ENCODE data around the gene EMC9. TPM values are rescaled to one million over a fixed set of nuclear protein-coding genes. Genes with fewer than 3 reads are reported as not detected.

Gene EMC9
- total RNA-seq, 1 experiment from 2014 or later, result 42.0 TPM

DNA sequence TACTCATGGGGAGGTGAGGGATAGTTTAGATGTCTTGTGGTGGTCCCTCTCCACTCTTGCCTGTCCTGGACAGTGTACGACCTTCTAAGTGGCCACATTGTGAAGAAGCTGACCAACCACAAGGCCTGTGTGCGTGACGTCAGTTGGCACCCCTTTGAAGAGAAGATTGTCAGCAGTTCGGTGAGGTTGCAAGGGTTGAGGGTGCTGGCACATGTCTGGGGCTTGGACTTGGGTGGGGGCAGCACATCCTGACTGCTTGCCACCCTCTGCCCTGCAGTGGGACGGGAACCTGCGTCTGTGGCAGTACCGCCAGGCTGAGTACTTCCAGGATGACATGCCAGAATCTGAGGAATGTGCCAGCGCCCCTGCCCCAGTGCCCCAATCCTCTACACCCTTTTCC lies 18.5 kb downstream of the EMC9 start:
- no peaks in the 10 kb centered on the region for H3K4me1 ChIP-seq (ENCODE audit: control insufficient read depth in 1 of 2, insufficient read depth in 2 of 2, low read length in 2 of 2)
- no peaks in the 10 kb centered on the region for H3K9me2 ChIP-seq (ENCODE audit: insufficient read depth)
- CTCF ChIA-PET, result no interaction called here
- H3K4me3 ChIP-seq (replicated peaks in 1 of 2; ENCODE audit: low read depth in 1 of 2, low read length in 2 of 2), result no peak overlapping the region
- ATAC-seq (no peak), DNase-seq (ENCODE audit: low read depth, low spot score) (no peak)
- POLR2A ChIA-PET, result no interaction called here
- peaks cover 18 to 24% of the 10 kb centered on the region in 2 experiments for H3K36me3 ChIP-seq (ENCODE audit: control insufficient read depth in 1 of 2, insufficient read depth in 2 of 2, low read length in 2 of 2)
- BruUV-seq (replicated peaks), result no TSS peak
- RAD21 ChIA-PET (ENCODE audit: low non-redundant PET in 1 of 2, low total read pairs in 2 of 2, uncharacterized antibody in 2 of 2, unreplicated experiment in 2 of 2), result no interaction called here
- H3K9ac ChIP-seq (ENCODE audit: low read length), result no peak overlapping the region
- no peaks in the 10 kb centered on the region for H3K9me3 ChIP-seq (ENCODE audit: control insufficient read depth in 1 of 2, insufficient read depth in 1 of 2, low read depth in 1 of 2, low read length in 2 of 2)
- intact Hi-C loops (cut with micrococcal nuclease), result no loop called here
- no peak overlapping the region for H2AFZ ChIP-seq (ENCODE audit: low read depth, low read length, poor library complexity, severe bottlenecking)
- no peaks in the 10 kb centered on the region for H3K27me3 ChIP-seq (ENCODE audit: insufficient read depth, low read length)
- H4K20me1 ChIP-seq (ENCODE audit: insufficient read depth), result no peaks in the 10 kb centered on the region
- no peak for TF ChIP-seq RAD21 (IDR thresholded peaks at IDR 0.05; ENCODE audit: low read depth)
- no peak for TF ChIP-seq EZH2 (IDR thresholded peaks at IDR 0.05)
- TF ChIP-seq, protein P1, sequence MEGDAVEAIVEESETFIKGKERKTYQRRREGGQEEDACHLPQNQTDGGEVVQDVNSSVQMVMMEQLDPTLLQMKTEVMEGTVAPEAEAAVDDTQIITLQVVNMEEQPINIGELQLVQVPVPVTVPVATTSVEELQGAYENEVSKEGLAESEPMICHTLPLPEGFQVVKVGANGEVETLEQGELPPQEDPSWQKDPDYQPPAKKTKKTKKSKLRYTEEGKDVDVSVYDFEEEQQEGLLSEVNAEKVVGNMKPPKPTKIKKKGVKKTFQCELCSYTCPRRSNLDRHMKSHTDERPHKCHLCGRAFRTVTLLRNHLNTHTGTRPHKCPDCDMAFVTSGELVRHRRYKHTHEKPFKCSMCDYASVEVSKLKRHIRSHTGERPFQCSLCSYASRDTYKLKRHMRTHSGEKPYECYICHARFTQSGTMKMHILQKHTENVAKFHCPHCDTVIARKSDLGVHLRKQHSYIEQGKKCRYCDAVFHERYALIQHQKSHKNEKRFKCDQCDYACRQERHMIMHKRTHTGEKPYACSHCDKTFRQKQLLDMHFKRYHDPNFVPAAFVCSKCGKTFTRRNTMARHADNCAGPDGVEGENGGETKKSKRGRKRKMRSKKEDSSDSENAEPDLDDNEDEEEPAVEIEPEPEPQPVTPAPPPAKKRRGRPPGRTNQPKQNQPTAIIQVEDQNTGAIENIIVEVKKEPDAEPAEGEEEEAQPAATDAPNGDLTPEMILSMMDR (IDR thresholded peaks at IDR 0.05 in 2 of 3, conservative IDR thresholded peaks at IDR 0.05 in 1 of 3; ENCODE audit: borderline replicate concordance in 1 of 3, insufficient read depth in 1 of 3, low read depth in 2 of 3, low read length in 2 of 3), result no peak
- TF ChIP-seq ZNF274 (IDR thresholded peaks at IDR 0.05; ENCODE audit: low read depth, low read length), result no peak
- no peak for TF ChIP-seq FOSL1 (IDR thresholded peaks at IDR 0.05; ENCODE audit: low read depth)
- no peak for TF ChIP-seq TCF7L2 (IDR thresholded peaks at IDR 0.05; ENCODE audit: borderline replicate concordance, extremely low read depth, insufficient read depth, insufficient read length)
- TF ChIP-seq ZFX (IDR thresholded peaks at IDR 0.05), result no peak
- TF ChIP-seq CBX3 (IDR thresholded peaks at IDR 0.05; ENCODE audit: low read depth), result no peak
- no peak for TF ChIP-seq SRF (IDR thresholded peaks at IDR 0.05; ENCODE audit: low read depth)
- TF ChIP-seq, protein P2, sequence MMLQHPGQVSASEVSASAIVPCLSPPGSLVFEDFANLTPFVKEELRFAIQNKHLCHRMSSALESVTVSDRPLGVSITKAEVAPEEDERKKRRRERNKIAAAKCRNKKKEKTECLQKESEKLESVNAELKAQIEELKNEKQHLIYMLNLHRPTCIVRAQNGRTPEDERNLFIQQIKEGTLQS (IDR thresholded peaks at IDR 0.05), result no peak
- no peak for TF ChIP-seq EZH2phosphoT487 (IDR thresholded peaks at IDR 0.05; ENCODE audit: borderline replicate concordance)
- no peak for TF ChIP-seq POLR2A (IDR thresholded peaks at IDR 0.05; ENCODE audit: borderline replicate concordance, extremely low read depth, insufficient read depth, insufficient read length)
- no peak for TF ChIP-seq CEBPB (IDR thresholded peaks at IDR 0.05; ENCODE audit: low read depth)
- TF ChIP-seq, protein P3, sequence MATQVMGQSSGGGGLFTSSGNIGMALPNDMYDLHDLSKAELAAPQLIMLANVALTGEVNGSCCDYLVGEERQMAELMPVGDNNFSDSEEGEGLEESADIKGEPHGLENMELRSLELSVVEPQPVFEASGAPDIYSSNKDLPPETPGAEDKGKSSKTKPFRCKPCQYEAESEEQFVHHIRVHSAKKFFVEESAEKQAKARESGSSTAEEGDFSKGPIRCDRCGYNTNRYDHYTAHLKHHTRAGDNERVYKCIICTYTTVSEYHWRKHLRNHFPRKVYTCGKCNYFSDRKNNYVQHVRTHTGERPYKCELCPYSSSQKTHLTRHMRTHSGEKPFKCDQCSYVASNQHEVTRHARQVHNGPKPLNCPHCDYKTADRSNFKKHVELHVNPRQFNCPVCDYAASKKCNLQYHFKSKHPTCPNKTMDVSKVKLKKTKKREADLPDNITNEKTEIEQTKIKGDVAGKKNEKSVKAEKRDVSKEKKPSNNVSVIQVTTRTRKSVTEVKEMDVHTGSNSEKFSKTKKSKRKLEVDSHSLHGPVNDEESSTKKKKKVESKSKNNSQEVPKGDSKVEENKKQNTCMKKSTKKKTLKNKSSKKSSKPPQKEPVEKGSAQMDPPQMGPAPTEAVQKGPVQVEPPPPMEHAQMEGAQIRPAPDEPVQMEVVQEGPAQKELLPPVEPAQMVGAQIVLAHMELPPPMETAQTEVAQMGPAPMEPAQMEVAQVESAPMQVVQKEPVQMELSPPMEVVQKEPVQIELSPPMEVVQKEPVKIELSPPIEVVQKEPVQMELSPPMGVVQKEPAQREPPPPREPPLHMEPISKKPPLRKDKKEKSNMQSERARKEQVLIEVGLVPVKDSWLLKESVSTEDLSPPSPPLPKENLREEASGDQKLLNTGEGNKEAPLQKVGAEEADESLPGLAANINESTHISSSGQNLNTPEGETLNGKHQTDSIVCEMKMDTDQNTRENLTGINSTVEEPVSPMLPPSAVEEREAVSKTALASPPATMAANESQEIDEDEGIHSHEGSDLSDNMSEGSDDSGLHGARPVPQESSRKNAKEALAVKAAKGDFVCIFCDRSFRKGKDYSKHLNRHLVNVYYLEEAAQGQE (IDR thresholded peaks at IDR 0.05; ENCODE audit: low read depth), result no peak
- TF ChIP-seq ELF1 (IDR thresholded peaks at IDR 0.05; ENCODE audit: borderline replicate concordance, low read depth), result no peak
- TF ChIP-seq JUND (IDR thresholded peaks at IDR 0.05), result no peak
- TF ChIP-seq POLR2AphosphoS5 (IDR thresholded peaks at IDR 0.05; ENCODE audit: low read depth, low read length), result no peak
- H3K4me2 ChIP-seq (ENCODE audit: low read length), result no peak overlapping the region
- no peak overlapping the region for H3K27ac ChIP-seq (ENCODE audit: low read depth, low read length)
- no peaks in the 10 kb centered on the region for H3K79me2 ChIP-seq (ENCODE audit: insufficient read depth, low read length)
